GM10847 (cell line): ENCODE results near the gene DDAH1.

Experiments used
- POLR2A ChIP-seq: IDR thresholded peaks from 2 replicates; pipeline ENCODE4 v1.6.1; 2011; ENCODE audit not compliant: insufficient read length; ENCODE audit errors: extremely low read depth

Gene DDAH1

DNA sequence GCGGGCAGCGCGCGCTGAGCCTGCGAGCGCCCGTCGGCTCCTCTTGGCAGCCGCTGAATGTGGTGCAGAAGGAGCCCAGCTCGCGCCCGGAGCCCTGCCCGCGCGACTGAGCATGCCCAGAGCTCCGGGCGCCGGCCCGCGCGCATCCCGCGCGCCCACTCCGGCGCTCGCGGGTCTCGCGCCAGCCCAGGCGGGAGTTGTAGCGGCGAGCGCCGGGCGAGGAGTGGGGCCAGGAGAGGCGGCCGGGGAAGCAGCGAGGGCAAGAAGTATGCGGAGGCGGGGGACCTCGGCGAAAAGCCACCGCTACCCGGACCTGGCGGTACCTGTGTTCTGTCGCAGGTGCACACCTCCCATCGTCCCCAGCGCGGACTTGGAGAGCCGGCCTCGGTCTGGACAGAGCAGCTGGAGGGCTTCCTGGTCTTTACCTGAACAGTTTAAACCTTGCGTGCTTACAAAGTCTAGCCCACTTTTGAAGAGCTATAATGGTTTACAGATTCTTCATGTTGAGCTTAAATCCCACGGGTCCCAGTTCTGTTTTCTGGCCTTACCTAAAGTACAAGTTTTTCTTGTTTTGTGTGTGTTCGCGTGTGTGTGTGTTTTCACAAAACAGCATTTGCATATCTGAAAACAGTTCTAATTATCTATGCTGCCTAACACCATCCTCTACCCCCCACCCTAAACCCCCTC lies at the start of gene DDAH1:
Gene DDAH1, minus strand, starts transcription at position 61 of the 687 bp plus-strand sequence. CDS start 114 bp downstream, outside the sequence.
- no peak for TF ChIP-seq POLR2A

DNA sequence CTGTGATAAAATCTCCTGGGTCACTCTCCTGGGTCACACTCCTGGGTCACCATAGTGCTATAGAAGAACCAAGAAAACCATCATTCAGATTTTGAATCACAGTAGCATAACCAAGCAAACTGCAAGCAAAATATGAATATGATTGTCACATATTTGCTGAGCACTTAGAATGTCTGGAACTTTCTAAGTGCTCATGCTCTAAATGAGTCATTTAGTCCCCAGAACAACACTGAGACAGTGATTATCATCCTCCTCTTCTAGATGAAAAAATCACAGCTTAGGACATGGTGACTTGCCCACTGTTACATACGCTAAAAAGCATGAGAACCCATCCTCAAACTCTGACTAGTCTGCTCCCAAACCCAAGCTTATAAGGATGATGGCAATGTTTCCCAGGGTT lies 39.5 kb upstream of the DDAH1 start:
- TF ChIP-seq POLR2A, result no peak

DNA sequence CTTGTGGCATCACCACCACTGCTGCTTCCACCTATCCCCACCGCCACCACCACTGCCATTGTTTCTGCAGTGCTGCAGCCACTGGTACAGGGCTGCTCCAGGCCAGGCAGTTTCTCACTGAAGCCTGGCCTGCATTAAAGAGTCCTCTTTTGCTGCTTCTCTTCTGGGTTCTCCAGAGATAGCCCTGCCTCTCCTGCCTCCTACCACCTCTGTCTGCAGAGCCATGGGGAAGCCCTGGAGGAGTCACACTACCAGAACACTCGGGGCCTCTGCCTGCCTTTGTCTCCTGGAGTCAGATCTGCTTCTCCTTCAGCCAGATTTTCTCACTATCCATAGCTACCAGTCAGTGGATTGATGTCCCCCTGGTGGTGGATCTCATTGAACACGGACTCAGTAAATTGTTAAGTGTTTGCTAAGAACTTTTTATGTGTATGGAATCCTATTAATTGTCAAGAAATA lies 37.7 kb upstream of the DDAH1 start:
- TF ChIP-seq POLR2A, result no peak

DNA sequence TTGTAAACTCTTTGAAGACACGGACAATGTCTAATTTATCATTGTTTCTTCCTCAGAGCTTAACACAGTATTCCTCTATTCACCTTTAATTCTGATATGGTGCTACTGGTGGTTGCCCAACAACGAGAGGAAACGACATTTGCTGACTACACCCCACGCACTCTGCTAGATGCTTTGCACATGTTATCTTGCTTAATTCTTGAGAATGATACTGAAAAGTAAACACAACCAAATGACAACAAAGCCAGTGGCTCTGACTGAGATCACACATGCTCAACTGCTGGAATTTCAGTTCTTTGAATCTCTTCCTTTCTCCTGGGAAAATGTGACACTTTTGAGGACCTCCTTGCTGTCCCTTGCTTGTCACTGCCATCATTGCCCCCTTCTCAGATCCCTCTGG lies 37.2 kb upstream of the DDAH1 start:
- no peak for TF ChIP-seq POLR2A

DNA sequence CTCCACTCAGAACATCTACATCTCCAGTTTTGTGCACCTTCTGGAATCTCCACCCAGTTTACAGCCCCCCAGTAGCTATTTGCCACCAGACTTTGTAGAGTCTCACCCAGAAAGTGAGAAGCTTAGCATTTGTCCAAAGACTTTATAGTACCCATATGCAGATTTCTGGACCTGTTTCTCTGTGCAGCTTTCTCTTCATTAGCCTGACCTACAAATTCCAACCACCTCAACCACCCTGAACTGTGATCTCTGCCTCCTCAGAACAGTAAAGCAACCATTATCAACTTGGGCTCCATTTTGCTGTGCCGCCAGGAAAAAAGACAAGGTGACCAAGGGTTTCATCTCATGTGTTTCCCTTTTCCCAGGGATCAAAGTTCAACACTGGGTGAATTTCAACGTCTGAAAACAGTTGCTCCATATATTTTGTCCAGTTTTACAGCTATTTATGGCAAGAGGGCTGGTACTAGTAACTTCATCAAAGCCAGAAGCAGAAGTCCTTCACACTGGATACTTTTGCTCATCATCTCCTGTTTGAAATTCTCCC lies 36.5 kb upstream of the DDAH1 start:
- TF ChIP-seq POLR2A, result no peak

DNA sequence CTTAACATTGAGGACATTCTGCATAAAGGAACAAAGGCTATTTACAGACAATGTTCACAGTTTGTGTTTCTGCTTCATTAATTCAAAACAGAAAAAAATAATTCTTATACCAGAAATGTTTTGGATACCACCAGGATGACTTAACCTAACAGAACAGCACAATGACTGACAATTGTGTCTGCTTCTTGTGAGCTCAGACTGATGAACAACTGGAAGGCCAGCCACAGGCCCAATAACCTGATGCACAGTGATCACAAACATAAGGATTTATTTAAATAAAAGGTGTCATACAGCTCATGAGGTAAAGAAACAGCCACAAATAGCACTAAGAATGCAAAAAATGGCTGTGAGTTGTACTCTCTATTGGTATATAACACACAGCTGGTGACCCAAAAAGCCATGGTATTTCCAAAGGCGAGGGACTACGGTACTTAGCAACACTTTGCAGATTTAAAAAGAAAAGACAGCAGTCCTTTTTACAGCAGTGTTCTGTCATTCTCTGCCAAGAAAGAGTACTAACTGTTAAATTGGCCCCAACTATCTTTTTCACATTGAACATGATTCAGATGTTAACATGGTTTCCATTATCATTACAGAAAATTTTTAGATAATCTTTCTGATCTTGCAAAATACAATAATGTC lies 32.1 kb upstream of the DDAH1 start:
- TF ChIP-seq POLR2A, result no peak

DNA sequence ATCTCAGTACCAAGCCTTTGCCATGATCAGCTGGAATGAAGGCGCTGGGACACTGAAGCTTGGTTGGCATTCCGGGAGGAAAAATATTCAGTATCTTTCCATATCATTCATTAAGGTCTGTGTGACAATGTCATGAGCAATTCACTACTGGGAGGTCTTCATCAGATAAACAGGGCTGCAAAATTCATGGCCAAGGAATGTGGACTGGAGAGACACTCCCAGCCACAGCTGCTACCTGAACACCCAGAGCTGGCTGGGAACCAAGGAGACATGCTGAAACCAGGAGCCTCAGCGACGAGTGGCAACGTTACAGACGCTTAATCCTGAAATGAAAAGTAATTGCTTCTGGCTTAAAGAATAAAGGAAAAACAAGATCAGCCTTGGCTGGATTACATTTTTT lies 30.6 kb upstream of the DDAH1 start:
- no peak for TF ChIP-seq POLR2A

DNA sequence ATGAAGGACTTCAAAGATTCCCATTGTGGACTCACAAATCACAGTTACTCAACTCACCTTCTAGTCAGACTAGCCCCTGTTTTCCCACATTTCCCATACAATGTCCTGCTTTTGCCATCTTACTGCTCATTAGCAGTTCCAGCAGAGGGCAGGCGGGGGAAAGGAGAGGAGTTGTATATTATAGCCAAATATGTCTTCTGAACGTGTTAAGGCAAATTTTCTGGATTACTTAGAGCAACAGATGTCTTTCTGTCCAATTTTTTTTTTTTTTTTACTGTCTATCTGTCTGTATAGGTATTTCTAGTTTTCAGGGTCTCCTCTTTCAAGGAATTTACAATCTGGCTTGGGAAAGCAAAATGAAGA lies 29.9 kb upstream of the DDAH1 start:
- no peak for TF ChIP-seq POLR2A

DNA sequence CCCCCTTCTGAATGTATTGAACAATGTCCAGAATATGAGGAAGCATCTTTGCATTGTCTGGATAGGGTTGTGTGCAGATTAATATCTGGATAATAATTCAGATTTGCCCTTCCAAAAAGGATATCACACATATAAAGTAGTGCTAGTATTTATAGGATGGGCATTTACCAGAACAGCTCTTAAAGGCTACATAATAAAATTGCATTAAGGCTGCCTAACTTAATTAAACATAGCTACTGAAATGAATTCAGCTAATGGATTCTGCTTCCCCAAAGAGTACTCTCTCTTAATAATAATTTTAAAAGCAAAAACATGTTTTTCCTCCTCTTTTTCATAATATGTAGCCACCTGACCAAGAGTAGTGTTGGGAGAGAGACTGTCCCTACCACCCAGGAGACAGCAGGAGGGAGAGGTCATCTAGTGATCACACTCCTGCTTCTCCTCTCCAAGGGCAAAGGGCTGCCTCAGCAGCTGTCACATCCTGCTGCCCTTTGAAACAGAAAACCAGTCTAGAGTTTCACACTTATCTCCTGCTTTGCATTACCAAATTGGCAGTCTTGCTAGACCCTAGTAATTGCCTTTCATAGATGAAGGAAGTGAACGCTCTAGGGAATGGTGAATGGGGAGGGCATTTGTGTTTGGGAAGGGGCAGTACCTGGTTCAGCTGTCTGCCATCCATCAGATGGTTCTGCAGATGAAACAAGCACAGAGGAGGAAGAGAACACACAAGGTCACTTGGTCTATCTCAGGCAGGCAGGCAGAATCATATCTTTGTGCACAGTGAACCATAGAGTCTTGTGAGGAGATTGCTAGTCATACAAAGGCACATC lies 29.3 kb upstream of the DDAH1 start:
- no peak for TF ChIP-seq POLR2A

DNA sequence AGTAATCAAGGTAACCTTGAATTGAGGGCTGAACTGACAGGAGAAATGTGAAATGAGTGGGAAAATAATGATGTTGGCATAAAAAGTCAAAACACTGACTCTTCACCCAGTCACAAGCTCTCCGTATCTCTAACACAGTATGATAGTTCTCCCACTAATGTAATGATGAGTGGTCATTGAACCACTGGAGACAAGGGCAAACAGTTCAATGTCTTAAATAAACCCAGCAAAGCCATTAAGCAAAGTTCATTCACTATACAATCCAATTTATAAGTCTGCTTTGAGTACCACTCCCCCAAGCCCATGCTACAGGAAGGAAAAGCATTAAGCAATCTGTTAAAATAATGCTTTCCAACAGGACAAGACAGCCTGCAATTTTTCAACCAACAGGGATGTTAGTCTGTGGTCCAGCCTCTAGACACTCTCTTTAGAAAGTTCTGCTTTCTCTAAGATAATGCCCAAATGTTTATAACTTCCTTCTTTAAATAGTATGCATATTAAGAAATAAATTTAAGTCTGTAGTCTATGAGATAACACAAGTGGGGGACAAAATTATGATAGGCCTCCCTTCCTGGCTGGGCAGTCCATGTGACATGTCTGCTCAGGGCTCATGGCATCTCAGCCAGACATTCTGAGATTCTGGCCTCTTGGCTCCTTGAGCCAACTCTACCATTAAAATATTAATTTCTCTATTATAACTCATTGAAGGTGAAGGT lies 25.5 kb upstream of the DDAH1 start:
- TF ChIP-seq POLR2A, result no peak

DNA sequence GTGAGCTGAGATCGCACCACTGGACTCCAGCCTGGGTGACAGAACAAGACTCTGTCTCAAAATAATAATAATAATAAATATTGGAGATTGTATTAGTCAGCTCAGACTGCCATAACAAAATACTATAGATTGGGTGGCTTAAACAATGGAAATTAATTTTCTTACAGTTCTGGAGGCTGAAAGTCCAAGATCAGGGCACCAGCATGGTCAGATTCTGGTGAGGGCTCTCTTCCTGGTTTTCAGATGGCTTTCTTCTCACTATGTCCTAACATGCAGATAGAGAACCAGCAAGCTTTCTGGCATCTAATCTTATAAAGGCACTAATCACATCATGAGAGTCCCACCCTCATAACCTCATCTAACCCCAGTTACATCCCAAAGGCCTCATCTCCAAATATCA lies 23.2 kb upstream of the DDAH1 start:
- no peak for TF ChIP-seq POLR2A

DNA sequence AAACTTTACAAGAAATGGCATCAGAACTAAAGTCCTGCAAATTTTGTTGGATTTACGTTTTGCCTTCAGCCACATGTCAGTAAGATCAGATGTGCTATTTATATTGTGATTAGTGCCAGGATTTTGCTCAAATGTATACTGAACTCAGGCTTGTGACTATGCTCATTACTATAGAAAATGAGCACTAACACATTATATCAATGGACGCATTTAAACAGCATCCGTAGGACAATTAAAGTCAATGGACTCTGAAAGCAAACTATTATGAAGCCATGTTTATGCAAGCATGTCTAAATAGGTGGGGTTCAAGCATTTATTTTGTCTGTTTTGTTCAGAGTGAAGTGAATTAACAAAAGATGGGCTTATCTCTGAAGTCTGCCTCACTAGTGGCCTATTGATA lies 20.6 kb upstream of the DDAH1 start:
- TF ChIP-seq POLR2A, result no peak

DNA sequence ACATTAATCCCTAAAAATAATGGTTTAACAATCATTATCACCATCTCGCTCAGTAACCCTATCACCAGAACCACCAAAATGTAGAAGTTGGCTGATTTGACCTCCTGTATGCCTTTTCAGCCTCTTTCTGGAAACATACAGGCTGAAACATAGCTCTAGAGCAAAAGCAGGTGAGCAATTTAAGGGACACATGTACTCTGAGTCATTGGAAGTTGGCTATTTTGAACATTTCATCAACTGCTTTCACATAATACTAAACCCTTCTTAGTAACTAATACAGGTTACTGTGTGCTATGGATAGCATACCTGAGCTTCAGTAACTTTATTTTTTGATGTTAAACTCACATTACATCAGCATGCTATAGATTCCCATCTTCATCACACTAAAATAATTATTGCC lies 19.8 kb upstream of the DDAH1 start:
- no peak for TF ChIP-seq POLR2A

DNA sequence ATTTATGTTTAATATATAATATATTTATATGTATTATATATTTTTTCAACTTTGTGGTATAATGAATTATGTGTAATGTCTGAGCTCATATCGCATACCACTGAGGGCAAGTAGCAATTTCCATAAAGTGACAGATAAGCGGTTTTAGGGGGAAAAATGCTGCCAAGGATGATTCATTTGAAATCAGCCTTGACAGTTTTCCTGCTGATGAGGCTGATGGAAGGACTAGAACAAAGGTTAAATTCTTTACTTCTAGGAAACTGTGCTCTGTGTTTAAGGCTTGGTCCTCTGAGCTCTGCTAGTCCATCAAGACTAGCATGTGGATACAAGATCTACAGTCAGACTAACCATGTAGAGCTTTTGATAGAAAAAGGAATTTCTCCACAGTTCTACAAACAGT lies 19.3 kb upstream of the DDAH1 start:
- no peak for TF ChIP-seq POLR2A

DNA sequence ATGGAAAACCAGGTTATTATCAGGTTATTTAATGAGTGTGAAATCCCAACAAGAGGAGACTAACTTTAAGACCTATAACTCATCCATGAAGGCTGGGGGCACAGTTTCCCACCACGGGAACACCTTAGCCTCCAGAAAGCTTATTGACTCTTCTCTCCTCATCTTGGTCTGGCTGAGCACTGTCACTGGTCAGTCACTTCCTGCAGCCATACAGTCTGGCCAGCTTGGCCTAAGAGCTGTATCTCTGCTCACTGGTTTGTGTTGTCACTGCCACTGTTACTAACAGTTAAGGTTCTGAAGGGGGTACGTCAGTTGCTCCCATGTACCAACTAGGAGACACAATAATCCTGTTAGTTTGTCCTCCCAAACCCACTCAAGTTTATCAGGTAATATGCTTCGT lies 16.7 kb upstream of the DDAH1 start:
- no peak for TF ChIP-seq POLR2A
